ENCODE data around the gene ZNF77.

The ZNF77 gene

GRCh38 chr19:2888731-2889224, 56.0 kb downstream of the ZNF77 start:
- no peak overlapping the region for H3K27ac Mint-ChIP-seq
- H3K4me1 Mint-ChIP-seq, result peaks cover 5% of the 10 kb centered on the region
- TF ChIP-seq CTCF (IDR thresholded peaks at IDR 0.05; ENCODE audit: unreplicated experiment in 3 of 3), result no peak
- peaks cover 7% of the 10 kb centered on the region for H3K27me3 Mint-ChIP-seq (ENCODE audit: low read depth)
- H3K4me3 Mint-ChIP-seq, result no peak overlapping the region
- H3K36me3 Mint-ChIP-seq (ENCODE audit: low read depth), result no peaks in the 10 kb centered on the region
- H3K9me3 Mint-ChIP-seq, result no peaks in the 10 kb centered on the region

GRCh38 chr19:2887391-2887914, 57.3 kb downstream of the ZNF77 start:
- Mint-ChIP-seq H3K4me3 (no peak overlapping the region), H3K36me3 (ENCODE audit: low read depth) (no peaks in the 10 kb centered on the region), H3K9me3 (peaks cover 3% of the 10 kb centered on the region), H3K27ac (no peak overlapping the region), H3K27me3 (ENCODE audit: low read depth) (peaks cover 4% of the 10 kb centered on the region), H3K4me1 (peaks cover 5% of the 10 kb centered on the region)
- peak; percentile 65 to 69 (median 66) for TF ChIP-seq CTCF (IDR thresholded peaks at IDR 0.05; ENCODE audit: unreplicated experiment in 3 of 3)

- Mint-ChIP-seq H3K4me1 (peaks cover 5% of the 10 kb centered on the region), H3K9me3 (peaks cover 6% of the 10 kb centered on the region), H3K36me3 (ENCODE audit: low read depth) (no peaks in the 10 kb centered on the region), H3K27ac (no peak overlapping the region), H3K4me3 (no peak overlapping the region), H3K27me3 (ENCODE audit: low read depth) (peaks cover 4% of the 10 kb centered on the region)
- no peak for TF ChIP-seq CTCF (IDR thresholded peaks at IDR 0.05; ENCODE audit: unreplicated experiment in 3 of 3)
These were observed 59.0 kb downstream of the ZNF77 start for GRCh38 chr19:2885736-2886135.

- H3K27ac Mint-ChIP-seq, result no peak overlapping the region
- H3K4me3 Mint-ChIP-seq, result no peak overlapping the region
- H3K27me3 Mint-ChIP-seq (ENCODE audit: low read depth), result peaks cover 4% of the 10 kb centered on the region
- no peak for TF ChIP-seq CTCF (IDR thresholded peaks at IDR 0.05; ENCODE audit: unreplicated experiment in 3 of 3)
- no peaks in the 10 kb centered on the region for H3K36me3 Mint-ChIP-seq (ENCODE audit: low read depth)
- H3K9me3 Mint-ChIP-seq, result peaks cover 10% of the 10 kb centered on the region
- H3K4me1 Mint-ChIP-seq, result peaks cover 5% of the 10 kb centered on the region
These were observed 60.9 kb downstream of the ZNF77 start for GRCh38 chr19:2883686-2884439.
